ENCODE data around the gene SGTA. TPM values are rescaled to one million over a fixed set of nuclear protein-coding genes. Genes with fewer than 3 reads are reported as not detected.

SGTA gene
- total RNA-seq, 6 experiments from 2014 or later: 60.7 to 68.1 (median 62.8) TPM

DNA sequence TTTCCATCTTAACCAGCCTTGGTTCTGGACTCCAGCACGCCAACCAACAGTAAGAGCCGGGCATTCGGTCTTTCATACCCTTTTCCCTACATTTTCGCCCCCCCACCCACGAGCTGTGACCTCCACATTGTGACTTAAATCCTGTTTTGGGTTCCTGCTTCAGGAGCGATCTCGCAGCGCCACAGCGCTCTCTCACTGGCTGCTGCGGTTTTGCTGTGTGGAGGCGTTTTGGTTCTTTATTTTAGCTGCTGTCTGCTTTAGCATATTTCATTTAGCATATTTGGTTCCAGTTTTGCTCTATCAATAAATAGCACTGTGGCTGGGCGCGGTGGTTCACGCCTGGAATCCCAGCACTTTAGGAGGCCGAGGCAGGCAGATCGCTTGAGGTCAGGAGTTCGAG is 23.7 kb downstream of the SGTA start:
- H3K4me1 Mint-ChIP-seq (ENCODE audit: low read depth): no peaks in the 10 kb centered on the region
- TF ChIP-seq, protein P1, sequence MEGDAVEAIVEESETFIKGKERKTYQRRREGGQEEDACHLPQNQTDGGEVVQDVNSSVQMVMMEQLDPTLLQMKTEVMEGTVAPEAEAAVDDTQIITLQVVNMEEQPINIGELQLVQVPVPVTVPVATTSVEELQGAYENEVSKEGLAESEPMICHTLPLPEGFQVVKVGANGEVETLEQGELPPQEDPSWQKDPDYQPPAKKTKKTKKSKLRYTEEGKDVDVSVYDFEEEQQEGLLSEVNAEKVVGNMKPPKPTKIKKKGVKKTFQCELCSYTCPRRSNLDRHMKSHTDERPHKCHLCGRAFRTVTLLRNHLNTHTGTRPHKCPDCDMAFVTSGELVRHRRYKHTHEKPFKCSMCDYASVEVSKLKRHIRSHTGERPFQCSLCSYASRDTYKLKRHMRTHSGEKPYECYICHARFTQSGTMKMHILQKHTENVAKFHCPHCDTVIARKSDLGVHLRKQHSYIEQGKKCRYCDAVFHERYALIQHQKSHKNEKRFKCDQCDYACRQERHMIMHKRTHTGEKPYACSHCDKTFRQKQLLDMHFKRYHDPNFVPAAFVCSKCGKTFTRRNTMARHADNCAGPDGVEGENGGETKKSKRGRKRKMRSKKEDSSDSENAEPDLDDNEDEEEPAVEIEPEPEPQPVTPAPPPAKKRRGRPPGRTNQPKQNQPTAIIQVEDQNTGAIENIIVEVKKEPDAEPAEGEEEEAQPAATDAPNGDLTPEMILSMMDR (IDR thresholded peaks at IDR 0.05): no peak
- 0 out of 2 replicates have a peak, but pooled peaks cover 14% of the 10 kb centered on the region for H3K36me3 Mint-ChIP-seq (ENCODE audit: low read depth)
- no peak for DNase-seq
- no peak overlapping the region for H3K4me3 Mint-ChIP-seq
- H3K9me3 Mint-ChIP-seq: no peaks in the 10 kb centered on the region
- no peak overlapping the region for H3K27ac Mint-ChIP-seq
- no peaks in the 10 kb centered on the region for H3K27me3 Mint-ChIP-seq (ENCODE audit: insufficient read depth)

DNA sequence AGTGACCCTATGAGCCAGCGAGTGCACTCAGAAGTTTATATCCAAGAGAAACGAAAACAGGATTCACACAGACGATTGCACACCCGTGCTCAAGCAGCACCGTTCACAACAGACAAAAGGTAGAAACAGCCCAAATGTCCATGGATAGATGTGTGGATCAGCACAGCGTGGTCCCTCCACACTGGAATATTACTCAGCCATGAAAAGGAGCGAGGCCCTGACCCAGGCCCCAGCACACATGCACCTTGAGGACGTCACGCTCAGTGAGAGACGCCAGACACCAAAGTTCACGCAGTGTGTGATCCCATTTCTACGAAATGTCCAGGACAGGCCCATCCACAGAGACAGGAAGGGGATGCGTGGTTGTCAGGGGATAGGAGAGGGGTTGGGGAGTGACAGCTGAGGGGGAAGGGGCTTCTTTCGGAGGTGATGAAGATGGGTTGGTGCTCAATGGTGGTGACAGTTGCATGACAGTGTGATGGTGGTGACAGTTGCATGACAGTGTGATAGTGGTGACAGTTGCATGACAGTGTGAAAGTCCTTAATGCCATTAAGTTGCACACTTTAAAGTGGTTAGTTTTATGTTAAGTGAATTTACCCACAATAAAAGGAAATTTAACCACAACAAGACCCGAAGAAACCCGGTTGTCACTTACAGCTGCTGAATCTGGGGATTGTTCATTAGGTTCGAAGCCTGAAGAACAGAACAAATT is 24.3 kb downstream of the SGTA start:
- Mint-ChIP-seq H3K27ac (no peak overlapping the region), H3K4me3 (no peak overlapping the region), H3K36me3 (ENCODE audit: low read depth) (0 out of 2 replicates have a peak, but pooled peaks cover 14% of the 10 kb centered on the region), H3K4me1 (ENCODE audit: low read depth) (no peaks in the 10 kb centered on the region), H3K27me3 (ENCODE audit: insufficient read depth) (no peaks in the 10 kb centered on the region), H3K9me3 (no peaks in the 10 kb centered on the region)
- TF ChIP-seq, protein P1 (IDR thresholded peaks at IDR 0.05): no peak
- DNase-seq: no peak

DNA sequence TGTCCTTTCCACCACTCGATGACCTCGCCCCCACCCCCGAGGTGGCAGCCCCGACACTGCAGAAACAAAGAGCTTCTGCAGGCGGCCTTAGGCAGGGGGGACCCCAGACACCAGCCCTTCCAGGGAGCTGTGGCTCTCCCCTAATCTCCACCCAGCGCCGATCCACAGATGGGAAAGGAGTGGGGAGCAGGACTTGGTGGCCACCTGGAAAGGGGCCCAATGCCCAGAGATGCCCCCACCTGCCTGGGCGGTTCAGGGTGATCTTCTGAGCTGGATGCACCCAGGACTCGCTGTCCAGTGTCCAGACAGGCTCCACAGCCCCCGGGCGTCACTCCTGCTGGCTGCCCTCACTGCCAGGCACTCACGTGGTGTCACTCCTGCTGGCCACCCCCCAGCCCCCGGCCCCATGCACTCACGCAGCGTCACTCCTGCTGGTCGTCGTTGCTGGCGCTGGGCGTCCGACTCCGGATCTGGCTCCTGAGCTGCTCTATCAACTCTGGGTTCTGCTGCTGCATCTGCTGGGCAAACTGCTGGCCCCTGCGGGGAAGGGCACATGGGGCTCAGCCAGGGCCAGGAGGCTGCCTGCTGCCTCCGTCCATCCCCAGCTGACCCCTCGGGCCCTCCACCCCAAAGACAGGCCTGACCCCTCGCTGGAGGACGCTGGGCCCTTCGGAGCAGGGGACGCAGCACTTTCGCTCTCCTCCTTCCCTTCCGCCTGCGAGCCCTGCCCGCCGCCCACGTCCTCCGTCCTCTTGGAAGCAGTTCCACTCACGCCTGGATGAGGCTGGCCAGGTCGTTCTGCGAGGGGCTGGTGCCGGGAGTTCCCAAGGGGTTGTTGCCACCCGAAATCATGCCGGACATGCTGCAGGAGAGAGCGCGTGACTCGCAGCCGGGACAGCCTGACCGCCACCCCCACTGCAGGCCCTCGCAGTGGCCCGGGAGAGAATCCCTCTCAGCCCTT is 25.9 kb downstream of the SGTA start:
- Mint-ChIP-seq H3K9me3 (no peaks in the 10 kb centered on the region), H3K4me3 (no peak overlapping the region), H3K27me3 (ENCODE audit: insufficient read depth) (no peaks in the 10 kb centered on the region), H3K36me3 (ENCODE audit: low read depth) (0 out of 2 replicates have a peak, but pooled peaks cover 14% of the 10 kb centered on the region), H3K4me1 (ENCODE audit: low read depth) (no peaks in the 10 kb centered on the region), H3K27ac (no peak overlapping the region)
- no peak for DNase-seq
- TF ChIP-seq, protein P1 (IDR thresholded peaks at IDR 0.05): no peak

DNA sequence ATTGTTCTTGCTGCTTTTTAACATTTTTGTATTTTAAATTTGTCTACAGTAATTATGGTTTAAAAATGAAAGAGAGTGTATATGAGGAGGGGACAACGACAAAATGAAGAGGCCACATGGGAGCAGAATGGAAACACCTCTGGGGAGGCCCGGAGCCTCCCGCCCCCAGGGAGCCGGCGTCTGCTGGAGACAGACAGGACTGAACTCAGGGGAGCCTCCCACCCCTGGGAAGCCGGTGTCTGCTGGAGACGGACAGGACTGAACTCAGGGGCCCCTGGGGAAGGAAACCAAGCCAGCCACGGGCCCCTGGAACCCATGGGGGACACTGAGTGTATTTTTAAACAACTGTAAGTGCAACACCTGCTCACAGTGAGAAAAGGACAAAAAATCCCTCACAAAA is 26.6 kb downstream of the SGTA start:
- Mint-ChIP-seq H3K9me3 (no peaks in the 10 kb centered on the region), H3K4me1 (ENCODE audit: low read depth) (no peaks in the 10 kb centered on the region), H3K27me3 (ENCODE audit: insufficient read depth) (no peaks in the 10 kb centered on the region), H3K27ac (no peak overlapping the region), H3K36me3 (ENCODE audit: low read depth) (0 out of 2 replicates have a peak, but pooled peaks cover 14% of the 10 kb centered on the region), H3K4me3 (no peak overlapping the region)
- TF ChIP-seq, protein P1 (IDR thresholded peaks at IDR 0.05): no peak
- no peak for DNase-seq

DNA sequence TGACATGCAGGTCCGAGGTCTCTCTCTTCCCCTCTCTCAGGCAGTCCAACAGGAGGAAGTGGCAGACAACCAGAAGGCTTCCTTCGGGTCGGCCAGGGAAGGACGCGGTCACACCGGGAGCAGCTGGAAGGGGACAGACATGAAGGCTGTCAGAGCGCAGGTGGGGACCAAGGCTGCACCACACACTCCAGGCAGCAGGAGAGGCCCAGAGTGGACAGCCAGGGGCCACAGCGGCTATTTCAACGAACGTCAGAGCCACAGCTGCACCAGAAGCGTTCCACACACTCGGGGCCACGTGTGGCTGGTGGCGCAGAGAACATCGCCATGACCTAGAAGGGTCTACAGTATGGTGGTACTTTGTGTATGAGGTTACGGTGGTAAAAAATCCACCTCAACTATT is 27.3 kb downstream of the SGTA start:
- TF ChIP-seq, protein P1 (IDR thresholded peaks at IDR 0.05): no peak
- 0 out of 2 replicates have a peak, but pooled peaks cover 14% of the 10 kb centered on the region for H3K36me3 Mint-ChIP-seq (ENCODE audit: low read depth)
- no peaks in the 10 kb centered on the region; the same call in 1 of the 2 replicates for H3K27me3 Mint-ChIP-seq (ENCODE audit: insufficient read depth)
- H3K9me3 Mint-ChIP-seq: no peaks in the 10 kb centered on the region
- DNase-seq: no peak
- no peak overlapping the region for H3K27ac Mint-ChIP-seq
- no peaks in the 10 kb centered on the region for H3K4me1 Mint-ChIP-seq (ENCODE audit: low read depth)
- no peak overlapping the region for H3K4me3 Mint-ChIP-seq
